DOHH2 (cell line): ENCODE data around the gene AEBP2.

ENCODE experiments used
- H3F3A ChIP-seq: fragments of 200-600 bp; sonication (generic), shearing (Covaris generic); 2 replicates; pipeline ENCODE4 v1.6.0; 2016; ENCODE audit warnings: antibody characterized with exemption, mild to moderate bottlenecking; ENCODE audit not compliant: control insufficient read depth, insufficient read depth
- H3K27ac ChIP-seq: fragments of 200-600 bp; sonication (generic); 2 replicates; pipeline ENCODE4 v1.5.1; 2014; ENCODE audit warnings: low read depth, mild to moderate bottlenecking, low read length, moderate library complexity
- H3K27me3 ChIP-seq: fragments of 200-600 bp; sonication (generic); 2 replicates; pipeline ENCODE4 v1.6.1; 2014; ENCODE audit warnings: mild to moderate bottlenecking, low read length, mixed read lengths; ENCODE audit not compliant: control insufficient read depth
- H3K36me3 ChIP-seq: fragments of 200-600 bp; sonication (generic); 2 replicates; pipeline ENCODE4 v1.6.1; 2014; ENCODE audit warnings: mild to moderate bottlenecking, low read length, moderate library complexity, mixed read lengths; ENCODE audit not compliant: control insufficient read depth
- H3K4me1 ChIP-seq: fragments of 200-600 bp; sonication (generic); 2 replicates; pipeline ENCODE4 v1.6.1; 2014; ENCODE audit warnings: mild to moderate bottlenecking, low read length, mixed read lengths; ENCODE audit not compliant: control insufficient read depth
- H3K4me2 ChIP-seq: fragments of 200-600 bp; sonication (generic); 2 replicates; pipeline ENCODE4 v1.6.0; 2014; ENCODE audit warnings: mild to moderate bottlenecking, low read length, moderate library complexity
- H3K4me3 ChIP-seq: fragments of 200-600 bp; sonication (generic); 2 replicates; pipeline ENCODE4 v1.5.1; 2014; ENCODE audit warnings: mild to moderate bottlenecking, low read length, mixed read lengths
- H3K79me2 ChIP-seq: fragments of 200-600 bp; sonication (generic); 2 replicates; pipeline ENCODE4 v1.6.1; 2014; ENCODE audit warnings: mild to moderate bottlenecking, low read length, mixed read lengths; ENCODE audit not compliant: control insufficient read depth
- H3K9me2 ChIP-seq: fragments of 200-600 bp; sonication (generic); replicated peaks from 2 replicates; pipeline ENCODE4 v1.6.1; 2014; ENCODE audit warnings: mild to moderate bottlenecking, low read length, mixed read lengths; ENCODE audit not compliant: control insufficient read depth
- H3K9me3 ChIP-seq: fragments of 200-600 bp; sonication (generic); 2 replicates; pipeline ENCODE4 v1.6.1; 2014; ENCODE audit warnings: antibody characterized with exemption, low read length, mixed read lengths; ENCODE audit not compliant: control insufficient read depth, insufficient read depth
- H4K20me1 ChIP-seq: fragments of 200-600 bp; sonication (generic); 2 replicates; pipeline ENCODE4 v1.6.0; 2014; ENCODE audit warnings: low read depth, mild to moderate bottlenecking, antibody characterized with exemption, low read length, moderate library complexity; ENCODE audit not compliant: control insufficient read depth, insufficient read depth
- EZH2phosphoT487 ChIP-seq: fragments of 200-600 bp; sonication (generic); IDR thresholded peaks from 2 replicates; pipeline ENCODE4 v1.6.1; 2017; ENCODE audit warnings: borderline replicate concordance, mild to moderate bottlenecking, antibody characterized with exemption, low read length, moderate library complexity, mixed read lengths
- TF ChIP-seq, protein P1 (sequence below): fragments of 200-600 bp; sonication (generic); IDR thresholded peaks from one replicate; pipeline ENCODE4 v1.5.1; 2014; ENCODE audit warnings: antibody characterized with exemption, mild to moderate bottlenecking, low read depth, low read length; ENCODE audit not compliant: poor library complexity, severe bottlenecking

Gene AEBP2

DNA sequence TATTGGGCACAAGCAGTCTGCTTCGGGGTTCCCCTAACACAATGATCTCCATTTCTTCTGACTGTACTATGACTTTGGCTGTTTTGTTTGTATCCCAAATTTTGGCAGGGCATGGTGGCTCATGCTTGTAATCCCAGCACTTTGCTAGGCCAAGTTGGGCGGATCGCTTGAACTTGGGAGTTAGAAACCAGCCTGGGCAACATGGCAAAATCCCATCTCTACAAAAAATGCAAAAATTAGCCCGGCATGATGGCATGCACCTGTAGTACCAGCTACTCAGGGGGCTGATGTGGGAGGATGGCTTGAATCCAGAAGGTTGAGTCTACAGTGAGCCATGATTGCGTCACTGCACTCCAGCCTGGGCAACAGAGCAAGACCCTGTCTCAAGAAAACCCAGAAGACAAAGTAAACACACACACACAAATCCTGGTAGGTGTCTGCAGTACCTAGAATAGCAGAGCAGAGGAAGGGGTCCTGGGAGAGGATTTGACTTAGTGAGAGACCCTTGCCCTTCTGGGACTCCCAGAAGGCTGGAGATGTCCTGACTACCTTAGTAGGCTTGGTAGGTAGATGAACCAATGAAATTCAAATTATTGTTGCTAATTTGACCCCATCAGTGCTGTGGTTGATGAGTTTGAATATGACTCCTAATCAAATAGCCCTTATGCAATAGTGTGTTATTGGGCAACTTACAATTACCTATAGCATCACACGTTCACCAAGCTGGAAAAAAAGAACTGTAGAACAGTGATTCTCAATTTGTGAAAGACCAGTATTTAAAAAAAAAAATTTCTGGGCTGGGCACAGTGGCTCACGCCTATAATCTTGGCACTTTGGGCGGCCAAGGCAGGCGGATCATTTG is 6.8 kb upstream of the AEBP2 start:
- Histone ChIP-seq H3K9me3 (no peaks in the 10 kb centered on the region), H3K27ac (no peak overlapping the region), H3K4me2 (no peak overlapping the region)

DNA sequence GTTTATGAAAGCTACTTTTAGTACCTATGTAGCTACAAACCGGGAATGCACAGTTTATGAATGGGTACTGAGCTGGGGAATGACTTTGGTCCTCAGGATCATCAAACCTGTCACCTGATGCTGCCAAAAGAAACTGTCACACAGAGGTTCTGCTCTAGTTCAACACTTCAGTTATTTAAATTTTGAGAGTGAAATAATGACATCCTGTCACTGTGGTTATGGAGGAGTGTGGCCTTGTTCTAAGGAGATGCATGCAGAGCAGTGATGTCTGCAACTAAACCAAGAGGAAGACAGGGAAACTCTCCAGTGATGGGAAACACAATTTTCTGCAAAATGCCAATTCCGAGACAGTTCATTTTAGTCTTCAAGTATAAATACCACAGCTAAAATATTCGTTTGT is 4.8 kb upstream of the AEBP2 start:
- Histone ChIP-seq H3K36me3 (no peaks in the 10 kb centered on the region; the same call in 1 of the 2 replicates), H3F3A (peaks cover 9% of the 10 kb centered on the region), H3K9me3 (no peaks in the 10 kb centered on the region), H3K4me3 (no peak overlapping the region), H3K4me2 (0 out of 2 replicates have a peak overlapping the region, but pooled peaks have one; percentile 10), H3K4me1 (peaks cover 19% of the 10 kb centered on the region), H3K27me3 (no peaks in the 10 kb centered on the region), H3K27ac (no peak overlapping the region), H3K9me2 (no peaks in the 10 kb centered on the region), H3K79me2 (no peaks in the 10 kb centered on the region), H4K20me1 (no peaks in the 10 kb centered on the region)
- TF ChIP-seq, protein P1, sequence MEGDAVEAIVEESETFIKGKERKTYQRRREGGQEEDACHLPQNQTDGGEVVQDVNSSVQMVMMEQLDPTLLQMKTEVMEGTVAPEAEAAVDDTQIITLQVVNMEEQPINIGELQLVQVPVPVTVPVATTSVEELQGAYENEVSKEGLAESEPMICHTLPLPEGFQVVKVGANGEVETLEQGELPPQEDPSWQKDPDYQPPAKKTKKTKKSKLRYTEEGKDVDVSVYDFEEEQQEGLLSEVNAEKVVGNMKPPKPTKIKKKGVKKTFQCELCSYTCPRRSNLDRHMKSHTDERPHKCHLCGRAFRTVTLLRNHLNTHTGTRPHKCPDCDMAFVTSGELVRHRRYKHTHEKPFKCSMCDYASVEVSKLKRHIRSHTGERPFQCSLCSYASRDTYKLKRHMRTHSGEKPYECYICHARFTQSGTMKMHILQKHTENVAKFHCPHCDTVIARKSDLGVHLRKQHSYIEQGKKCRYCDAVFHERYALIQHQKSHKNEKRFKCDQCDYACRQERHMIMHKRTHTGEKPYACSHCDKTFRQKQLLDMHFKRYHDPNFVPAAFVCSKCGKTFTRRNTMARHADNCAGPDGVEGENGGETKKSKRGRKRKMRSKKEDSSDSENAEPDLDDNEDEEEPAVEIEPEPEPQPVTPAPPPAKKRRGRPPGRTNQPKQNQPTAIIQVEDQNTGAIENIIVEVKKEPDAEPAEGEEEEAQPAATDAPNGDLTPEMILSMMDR: no peak
- TF ChIP-seq EZH2phosphoT487: no peak

More for the DNA sequence above, 6.8 kb upstream of the AEBP2 start:
- H3K79me2 ChIP-seq: no peaks in the 10 kb centered on the region
- no peak overlapping the region for H3K4me3 ChIP-seq
- no peaks in the 10 kb centered on the region for H4K20me1 ChIP-seq
- H3K36me3 ChIP-seq: no peaks in the 10 kb centered on the region
- H3K4me1 ChIP-seq: peaks cover 13% of the 10 kb centered on the region
- no peak for TF ChIP-seq EZH2phosphoT487
- TF ChIP-seq, protein P1: no peak
- H3F3A ChIP-seq: no peaks in the 10 kb centered on the region
- H3K9me2 ChIP-seq: no peaks in the 10 kb centered on the region
- H3K27me3 ChIP-seq: no peaks in the 10 kb centered on the region

DNA sequence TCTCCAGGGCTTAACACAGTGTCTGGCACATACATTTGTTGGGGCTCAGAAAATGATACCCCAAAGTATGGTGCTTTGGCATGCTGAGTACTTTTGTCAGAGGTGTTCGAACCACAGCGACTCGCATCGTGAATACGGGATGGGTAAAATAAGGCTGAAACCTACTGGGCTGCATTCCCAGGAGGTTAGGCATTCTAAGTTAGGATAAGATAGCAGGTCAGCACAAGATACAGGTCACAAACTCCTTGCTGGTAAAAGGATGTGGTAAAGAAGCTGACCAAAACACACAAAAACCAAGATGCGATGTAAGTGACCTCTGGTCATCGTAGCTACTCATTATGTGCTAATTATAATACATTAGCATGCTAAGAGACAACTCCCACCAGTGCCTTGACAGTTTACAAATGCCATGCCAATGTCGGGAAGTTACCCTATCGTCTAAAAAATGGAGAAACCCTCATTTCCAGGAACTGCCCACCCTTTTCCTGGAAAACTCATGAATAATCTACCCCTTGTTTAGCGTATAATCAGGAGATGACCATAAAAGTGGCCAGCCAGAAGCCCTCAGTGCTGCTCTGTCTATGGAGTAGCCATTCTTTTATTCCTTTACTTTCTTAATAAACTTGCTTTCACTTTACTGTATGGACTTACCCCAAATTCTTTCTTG is 3.3 kb upstream of the AEBP2 start:
- Histone ChIP-seq H3K9me3 (no peaks in the 10 kb centered on the region), H3K27me3 (no peaks in the 10 kb centered on the region), H4K20me1 (peaks cover 1% of the 10 kb centered on the region; the same call in 1 of the 2 replicates), H3K27ac (no peak overlapping the region), H3K36me3 (peaks cover 12% of the 10 kb centered on the region), H3K79me2 (peaks cover 14% of the 10 kb centered on the region), H3K4me2 (no peak overlapping the region), H3K9me2 (no peaks in the 10 kb centered on the region), H3K4me3 (no peak overlapping the region), H3K4me1 (peaks cover 19% of the 10 kb centered on the region), H3F3A (peaks cover 9% of the 10 kb centered on the region)
- TF ChIP-seq, protein P1: no peak
- TF ChIP-seq EZH2phosphoT487: no peak
